ENCODE results near the gene LELP1.
A peak's percentile ranks its signal among the peaks of the same experiment; 100 is the strongest.
"Not testable (repeated sequence)": the region's sequence is repeated elsewhere in the genome, so short reads cannot be mapped to it uniquely, and the experiment has no call there.

The LELP1 gene

DNA sequence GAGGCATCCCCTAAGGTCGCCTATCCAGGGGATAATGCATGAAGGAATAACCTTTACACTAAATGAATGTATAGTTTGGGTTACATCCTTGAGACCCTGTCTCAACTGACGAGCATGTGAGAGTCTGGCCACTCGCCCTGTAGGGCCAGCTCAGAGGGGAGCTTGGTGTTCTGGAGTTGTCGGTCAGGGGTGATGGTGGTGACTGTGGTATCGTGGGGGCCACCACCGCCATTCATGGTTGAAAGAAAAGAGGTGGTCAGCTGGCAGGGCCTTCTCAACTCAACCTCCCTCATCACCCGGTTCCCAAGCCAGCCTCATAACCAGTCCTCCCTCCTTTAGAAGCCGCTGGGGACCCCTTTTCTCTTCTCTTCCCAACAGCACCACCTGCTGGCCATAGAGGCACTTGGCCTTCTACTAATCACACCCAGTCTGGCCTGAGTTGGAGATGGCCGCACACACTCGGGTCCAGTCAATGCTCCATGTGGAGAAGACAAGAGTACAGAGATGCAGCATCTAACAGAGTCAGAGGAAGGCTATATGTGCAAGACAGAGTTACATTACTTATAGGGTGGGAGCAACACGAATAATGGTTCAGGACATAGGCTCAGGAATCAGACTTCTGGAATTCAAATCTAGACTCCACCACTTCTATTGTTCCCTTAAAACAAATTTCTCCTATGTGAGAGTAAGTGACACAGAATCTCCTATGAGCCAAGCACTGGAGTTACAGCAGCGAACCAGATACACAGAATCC lies 26.0 kb downstream of the LELP1 start:
- DNase-seq = not testable (repeated sequence)

DNA sequence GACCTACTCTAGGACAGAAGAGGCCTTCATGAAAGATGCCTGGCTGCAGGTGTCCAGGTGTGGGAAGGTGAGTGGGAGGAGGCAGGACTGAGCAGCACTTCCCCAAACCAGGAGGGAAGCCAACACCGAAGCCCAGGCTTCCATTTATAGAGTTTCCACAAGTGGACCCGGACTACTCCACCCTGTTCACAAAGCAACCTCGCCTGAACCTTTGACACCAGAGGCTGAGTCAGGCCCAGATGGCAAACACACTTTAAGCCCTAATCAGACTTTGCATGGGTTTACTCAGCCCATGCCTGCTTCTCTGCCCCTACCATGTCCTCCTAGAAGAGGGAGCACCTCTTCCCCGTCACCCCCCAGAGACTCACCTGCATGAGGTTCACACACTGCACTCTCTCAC lies 28.1 kb downstream of the LELP1 start:
- no peak for DNase-seq

DNA sequence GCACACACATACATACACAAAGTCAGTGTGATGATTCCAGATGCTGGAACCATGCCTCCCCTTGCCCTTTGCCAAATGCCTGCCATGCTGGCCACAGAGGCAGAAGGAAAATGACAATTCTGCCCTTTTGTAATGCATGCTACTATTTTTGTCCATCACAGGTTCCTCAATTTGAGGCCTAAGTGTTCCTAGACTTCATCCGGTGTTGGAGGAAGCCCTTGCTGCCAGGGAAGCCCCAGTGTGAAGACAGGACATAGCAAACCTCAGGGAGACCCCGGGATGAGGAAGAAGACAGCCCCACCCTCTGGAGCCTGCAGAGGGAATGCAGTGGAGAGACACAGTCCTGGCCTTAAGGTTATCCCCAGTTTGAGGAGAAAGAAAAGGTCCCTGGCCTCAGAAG lies 28.6 kb downstream of the LELP1 start:
- DNase-seq = no peak

DNA sequence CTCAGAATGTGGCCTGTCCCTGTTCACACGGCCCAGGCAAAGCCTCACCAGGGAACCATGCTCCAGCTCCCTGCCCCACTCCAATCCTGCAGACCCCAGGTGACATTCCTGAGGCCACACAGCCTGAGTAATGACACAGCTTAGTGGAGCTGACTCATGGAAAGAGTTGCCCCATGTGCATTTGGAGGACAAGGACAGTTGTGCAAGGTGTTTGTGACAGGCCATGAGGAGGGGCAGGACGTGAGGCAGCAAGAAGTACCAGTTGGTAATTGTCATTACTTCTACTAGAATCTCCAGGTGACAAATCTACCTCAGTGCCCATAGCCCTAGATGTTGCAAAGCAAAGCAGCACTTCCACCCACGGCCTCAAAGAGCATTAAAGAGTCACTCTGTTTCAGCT lies 29.3 kb downstream of the LELP1 start:
- no peak for DNase-seq

DNA sequence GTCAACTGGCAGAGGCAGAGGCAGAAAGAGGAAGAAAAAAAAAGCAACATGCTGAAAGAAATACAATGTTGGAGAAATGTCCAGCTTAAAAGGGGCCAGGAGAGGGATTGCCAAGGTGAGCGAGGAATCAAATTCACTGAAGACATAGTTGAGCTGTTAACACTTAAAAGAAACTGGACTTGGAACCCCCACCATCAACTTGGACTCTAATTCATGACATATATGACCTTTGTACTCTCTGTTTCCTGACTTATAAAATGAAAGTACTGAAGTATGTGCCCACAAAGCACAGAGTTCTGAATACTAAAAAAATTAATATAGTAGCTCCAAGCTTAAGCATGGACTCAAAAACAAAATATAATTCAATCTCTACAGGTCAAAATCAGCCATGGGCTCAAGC lies 30.2 kb downstream of the LELP1 start:
- DNase-seq = no peak

DNA sequence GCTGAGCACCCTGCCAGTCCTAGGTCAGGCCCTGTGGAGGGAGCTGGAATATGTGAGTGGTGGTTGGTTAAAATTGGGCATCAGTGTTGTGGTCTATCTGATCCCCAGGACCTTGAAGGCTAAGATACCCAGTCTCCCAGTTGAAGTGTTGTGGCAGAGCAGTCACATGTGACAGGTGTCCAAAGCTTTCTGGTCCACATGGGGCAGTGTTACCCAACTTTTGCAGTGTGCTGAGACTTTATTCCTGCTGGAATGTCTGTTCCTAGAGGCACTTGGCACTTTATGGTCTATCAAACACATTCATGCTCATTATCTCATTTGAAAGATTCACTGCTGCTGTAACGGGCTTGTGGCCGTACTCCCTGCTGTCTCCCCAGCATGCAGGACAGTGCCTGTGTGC lies 35.3 kb downstream of the LELP1 start:
- no peak for DNase-seq

DNA sequence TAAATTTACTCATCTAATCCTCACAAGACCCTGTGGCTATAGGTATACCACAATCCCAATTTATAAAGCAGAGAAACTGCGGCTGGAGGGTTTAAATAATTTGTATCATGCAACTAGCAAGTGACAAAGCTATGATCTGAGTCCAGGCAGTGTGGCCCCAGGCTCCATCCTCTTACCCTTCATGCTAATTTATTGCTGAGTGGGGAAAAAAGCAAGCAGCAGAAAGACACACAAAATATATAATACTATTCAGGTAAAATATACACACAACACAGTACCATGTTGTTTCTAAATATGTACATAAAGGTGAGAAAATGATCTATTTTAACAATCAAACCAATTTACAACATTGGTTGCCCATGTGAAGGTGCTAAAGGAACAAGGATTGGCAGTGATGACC lies 38.9 kb downstream of the LELP1 start:
- DNase-seq = no peak

DNA sequence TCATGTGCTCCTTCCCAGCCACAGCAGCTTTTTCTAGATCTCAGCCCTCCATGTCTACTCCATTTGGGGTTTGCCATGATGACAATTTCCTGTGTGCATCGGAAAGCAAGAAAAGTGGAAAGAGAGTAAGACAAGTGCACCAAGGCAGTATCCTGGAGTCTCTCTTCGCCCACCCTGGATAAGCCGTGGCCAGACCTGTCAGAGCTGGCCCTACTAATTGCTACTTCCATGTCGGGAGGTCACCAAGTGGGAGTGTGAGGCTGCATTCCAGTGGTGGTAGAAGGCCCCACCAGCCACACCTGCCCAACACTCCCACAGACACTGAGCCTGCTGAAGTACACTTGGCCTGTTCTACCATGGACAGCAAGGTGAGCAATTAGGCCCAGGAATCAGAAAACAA lies 42.2 kb downstream of the LELP1 start:
- DNase-seq = no peak

DNA sequence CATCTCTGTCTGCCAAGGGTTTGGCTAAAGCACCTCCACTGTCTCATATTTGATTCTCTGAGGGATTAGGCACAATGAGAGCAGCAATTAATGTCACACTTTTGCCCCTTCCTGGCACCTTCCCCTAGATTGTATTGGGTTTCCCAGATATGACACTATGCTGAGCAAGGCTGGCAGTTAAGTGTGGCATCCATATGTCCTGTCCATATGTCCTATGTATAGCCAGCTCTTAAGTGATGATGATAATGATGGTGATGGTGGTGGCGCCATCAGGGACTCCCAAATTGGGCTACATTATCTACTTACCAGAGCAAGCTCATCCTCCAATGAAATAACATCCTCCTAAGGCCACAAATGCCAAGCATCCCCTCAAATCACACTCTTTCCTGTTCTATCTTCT lies 42.8 kb downstream of the LELP1 start:
- no peak for DNase-seq

DNA sequence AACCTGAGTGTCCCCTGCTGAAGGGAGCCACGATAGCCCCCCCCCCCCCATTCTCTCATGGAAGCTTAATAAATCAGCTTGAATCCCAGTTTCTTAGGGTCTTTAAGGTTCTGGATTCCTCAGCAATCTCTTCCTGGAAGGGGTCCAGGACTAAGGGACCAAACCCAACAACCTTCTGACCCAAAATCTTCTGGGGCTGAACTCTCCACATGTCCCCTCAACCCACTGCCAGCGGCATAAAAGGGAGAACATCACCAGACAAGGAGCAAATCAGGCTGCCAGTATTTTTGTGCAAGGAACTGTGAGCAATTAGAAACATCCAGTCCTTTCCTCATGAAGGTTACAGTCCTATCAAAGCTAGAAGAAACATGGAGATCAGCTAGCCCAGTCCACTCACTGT lies 43.6 kb downstream of the LELP1 start:
- DNase-seq = no peak

DNA sequence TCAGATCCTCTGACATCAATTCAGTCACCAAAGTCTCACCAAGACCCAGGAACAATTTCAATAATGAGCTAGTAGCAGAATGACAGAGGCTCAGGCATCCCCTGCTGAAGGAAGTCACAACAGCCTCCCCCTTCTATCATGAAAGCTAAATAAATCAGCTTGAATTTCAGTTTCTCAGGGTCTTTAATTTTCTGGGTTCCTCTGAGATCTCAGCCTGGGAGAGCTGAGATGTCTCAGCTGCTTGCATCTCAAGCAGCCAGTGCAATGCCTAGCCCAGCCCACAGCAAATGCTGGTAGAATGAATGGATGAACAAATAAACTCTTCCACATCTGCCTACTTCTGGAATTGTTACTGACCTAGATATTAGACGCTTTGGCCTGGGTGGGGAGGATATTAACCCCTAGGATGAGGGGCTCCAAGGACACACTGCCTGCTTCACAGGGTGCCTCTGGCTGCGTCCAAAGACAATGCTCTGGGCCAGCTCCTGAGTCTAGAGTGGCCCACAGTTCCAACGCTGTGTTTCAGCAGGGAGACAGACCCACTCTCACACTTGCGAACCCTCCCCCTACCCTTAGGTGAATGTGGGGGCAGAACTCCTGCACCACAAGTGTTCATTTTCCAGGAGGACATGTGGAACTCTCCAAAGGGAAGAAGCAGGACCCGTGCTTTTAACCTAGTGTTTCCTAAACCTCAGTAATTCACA lies 45.1 kb downstream of the LELP1 start:
- DNase-seq = no peak

DNA sequence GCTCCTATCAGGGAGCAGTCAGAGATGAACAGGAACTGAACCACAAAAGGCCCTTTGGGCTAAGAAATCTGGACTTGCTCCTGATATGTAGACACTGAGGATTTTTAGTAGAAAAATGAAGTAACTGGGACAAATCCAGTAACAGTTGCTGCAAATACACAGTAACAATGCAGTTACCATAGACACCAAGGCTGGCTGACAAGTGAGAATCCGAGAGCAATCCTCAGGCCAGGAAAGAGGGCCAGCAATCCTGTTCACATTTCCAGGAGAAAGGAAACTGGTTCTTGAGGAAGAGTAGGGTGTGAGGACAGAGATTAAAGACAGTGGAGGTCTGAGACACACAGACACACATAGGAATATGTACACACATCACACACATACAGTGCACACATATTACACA lies 46.9 kb downstream of the LELP1 start:
- DNase-seq = no peak

DNA sequence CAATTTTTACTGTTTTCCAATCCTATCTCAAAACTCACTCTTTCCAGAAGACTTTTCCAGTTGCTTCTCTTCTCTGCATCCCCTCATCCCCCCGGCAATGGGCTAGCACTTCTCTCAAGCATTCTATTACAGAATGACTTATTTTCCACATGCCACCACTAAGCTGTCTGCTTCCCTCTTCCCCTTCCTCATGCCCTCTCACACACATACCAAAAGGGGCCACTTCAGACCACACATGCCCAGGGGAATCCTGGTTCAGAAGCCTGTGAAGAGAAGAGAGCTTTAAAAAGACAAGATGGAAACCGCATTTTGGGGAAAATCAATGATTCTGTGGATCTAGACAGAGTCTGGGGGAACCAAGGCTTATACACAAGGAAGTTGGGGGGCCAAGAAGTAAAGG lies 47.9 kb downstream of the LELP1 start:
- DNase-seq = no peak

DNA sequence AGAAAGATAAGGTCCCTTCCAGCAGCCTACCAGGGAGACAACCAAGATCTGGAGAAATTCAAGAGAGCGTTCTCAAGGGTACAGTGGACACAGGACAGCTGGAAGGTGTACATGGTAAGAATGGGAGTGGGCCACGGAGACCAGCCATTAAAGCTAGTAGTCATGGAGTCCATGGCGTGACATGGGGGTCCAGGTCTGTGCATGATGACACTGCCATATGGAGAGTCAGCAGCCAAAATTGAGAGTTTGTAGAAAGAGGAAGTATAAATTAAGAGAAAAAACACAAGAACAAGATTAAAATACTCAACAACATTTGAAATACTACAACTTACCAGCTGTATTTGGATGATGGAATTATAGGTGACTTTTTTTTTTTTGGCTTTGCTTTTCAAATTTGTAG lies 48.3 kb downstream of the LELP1 start:
- DNase-seq = no peak

DNA sequence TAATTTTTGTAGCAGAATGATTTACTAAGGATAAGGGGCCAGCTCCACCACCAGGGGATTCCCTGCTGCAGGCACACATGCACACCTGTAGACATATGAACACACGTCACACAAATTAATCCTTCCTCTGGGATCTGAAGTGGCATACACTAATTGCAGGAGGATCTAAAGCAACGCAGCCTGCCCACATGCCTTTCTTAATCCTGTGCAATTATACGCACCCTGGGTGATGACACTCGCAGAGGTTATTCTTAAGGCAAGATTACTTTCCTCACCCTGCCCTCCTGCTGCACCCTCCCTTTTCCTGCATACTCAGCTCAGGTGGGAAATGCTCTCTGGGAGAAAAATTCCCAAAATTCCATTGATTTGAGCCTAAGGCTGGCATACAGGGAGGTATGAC lies 48.8 kb downstream of the LELP1 start:
- DNase-seq = no peak

DNA sequence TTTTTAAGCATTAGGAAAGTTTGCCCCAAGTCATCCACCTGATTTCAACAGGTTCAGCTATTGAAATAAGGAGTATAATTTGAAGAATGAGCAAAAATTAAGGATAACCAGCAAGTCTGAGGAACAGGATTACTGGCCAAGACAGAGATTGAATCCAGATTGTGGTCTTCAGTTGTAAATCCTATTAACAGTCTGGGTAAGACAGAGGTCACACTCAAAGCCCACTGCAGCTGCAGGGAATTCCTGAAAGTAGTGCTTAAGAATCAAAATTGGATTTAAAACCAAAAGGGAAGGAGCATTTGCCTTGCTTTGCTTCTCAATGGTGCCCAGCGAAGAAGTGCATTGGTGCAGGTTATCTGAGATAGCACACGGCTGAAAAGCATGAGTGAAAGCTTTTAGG lies 49.8 kb downstream of the LELP1 start:
- DNase-seq = no peak

DNA sequence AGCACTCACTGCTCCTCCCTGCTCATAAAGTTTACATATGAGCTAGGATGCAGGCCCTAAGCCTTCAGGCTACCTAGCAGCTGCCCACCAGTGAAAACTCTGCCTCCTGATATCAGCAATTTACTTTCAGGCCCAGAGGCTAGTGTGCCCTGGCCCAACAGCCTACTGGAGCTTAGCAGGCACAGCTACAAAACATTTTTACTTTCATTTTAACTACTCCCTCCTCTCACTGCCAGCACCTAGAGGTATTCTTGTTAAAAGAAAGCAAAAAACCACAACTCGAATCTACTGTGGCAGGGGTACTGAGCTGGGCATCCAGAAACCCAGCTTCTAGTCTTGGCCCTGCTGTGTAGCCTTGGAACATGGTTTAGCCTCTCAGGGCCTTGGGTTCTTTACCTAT lies 50.5 kb downstream of the LELP1 start:
- DNase-seq = peak in 1 of 5 experiments; percentile 83

All from T-helper 2 cell (primary cell).